K562 (cell line): ENCODE data around the gene KIF5A. TPM values are rescaled to one million over a fixed set of nuclear protein-coding genes. Genes with fewer than 3 reads are reported as not detected.
A peak's percentile ranks its signal among the peaks of the same experiment; 100 is the strongest.

ENCODE experiments used
- ATAC-seq: fragments of 200-7000 bp; cut with Tn5 transposase; 3 replicates; pipeline ENCODE4 v1.9.1; 2020; ENCODE audit warnings: moderate library complexity
- BruUV-seq: library from RNA; stranded (reverse); fragments of 400-500 nt; replicated peaks from 2 replicates; lab custom pipeline; 2021; lab: Mats Ljungman, UMichigan
- CTCF ChIA-PET: fragments of 300-600 bp; formaldehyde crosslinking; extraction: SDS; loops from one replicate; lab custom pipeline; 2021; ENCODE audit warnings: low intra/inter-chr PET ratio; lab: Yijun Ruan, JAX
- POLR2A ChIA-PET: fragments of 300-600, 350-650 bp; sonication (Branson Sonifier 250); formaldehyde crosslinking; extraction: SDS; loops from one replicate; lab custom pipeline; 2021; ENCODE audit warnings: antibody characterized with exemption, inconsistent platforms; lab: Yijun Ruan, JAX
- DNase-seq, 4 experiments: peaks; one replicate each; pipeline versions ENCODE4 v3.0.0 to v3.0.0-alpha.2; 2011 to 2018; ENCODE audit warnings: low spot score in 3 of 4, mixed read lengths in 3 of 4; ENCODE audit errors: extremely low read depth in 1 of 4
- FAIRE-seq: peaks from 2 replicates; lab custom pipeline; 2011; peaks lifted over from hg19 to GRCh38; lab: Jason Lieb, UNC
- H2AFZ ChIP-seq: 2 replicates; pipeline ENCODE4 v1.6.0; 2011; ENCODE audit warnings: low read depth, low read length, control low read depth, inconsistent platforms
- H3K27ac ChIP-seq: fragments of 200-600 bp; 3 replicates; pipeline ENCODE4 v1.8.0; 2011; ENCODE audit warnings: low read depth, mild to moderate bottlenecking, control low read depth, inconsistent platforms, low read length, moderate library complexity, mixed read lengths; ENCODE audit errors: extremely low read depth
- H3K27me3 ChIP-seq, 2 experiments: fragments of 300-600 bp in 1 of 2; 2 replicates in 1 of 2; 3 replicates in 1 of 2; pipeline versions ENCODE4 v1.6.0 to v1.8.0; 2011; ENCODE audit warnings: inconsistent platforms in 2 of 2, low read length in 2 of 2, mild to moderate bottlenecking in 1 of 2, mixed read lengths in 1 of 2, moderate library complexity in 1 of 2; ENCODE audit not compliant: control insufficient read depth in 2 of 2, insufficient read depth in 2 of 2
- H3K36me3 ChIP-seq: fragments of 300-600 bp; 3 replicates; pipeline ENCODE4 v1.8.0; 2011; ENCODE audit warnings: mild to moderate bottlenecking, low read length, inconsistent platforms; ENCODE audit not compliant: control insufficient read depth, insufficient read depth
- H3K4me1 ChIP-seq, 2 experiments: fragments of 200-600 bp in 1 of 2; replicated peaks in 1 of 2; 2 replicates in 1 of 2; 3 replicates in 1 of 2; pipeline versions ENCODE4 v1.5.1 to v1.8.0; 2011; ENCODE audit warnings: inconsistent platforms in 2 of 2, low read length in 2 of 2, mild to moderate bottlenecking in 1 of 2, mixed read lengths in 1 of 2, moderate library complexity in 1 of 2; ENCODE audit not compliant: control insufficient read depth in 2 of 2, insufficient read depth in 2 of 2
- H3K4me2 ChIP-seq: 2 replicates; pipeline ENCODE4 v1.6.1; 2011; ENCODE audit warnings: low read length, control low read depth, inconsistent platforms, mixed read lengths; ENCODE audit not compliant: insufficient read depth
- H3K4me3 ChIP-seq: fragments of 200-600 bp; sonication (generic), shearing (Covaris generic); 2 replicates; pipeline ENCODE4 v1.5.1; 2016; ENCODE audit warnings: control low read depth, inconsistent platforms
- H3K79me2 ChIP-seq: fragments of 200-600 bp; 3 replicates; pipeline ENCODE4 v1.8.0; 2011; ENCODE audit warnings: low read length, inconsistent platforms; ENCODE audit not compliant: control insufficient read depth, insufficient read depth
- H3K9ac ChIP-seq, 2 experiments: 2 replicates each; pipeline versions ENCODE4 v1.6.0 to v1.6.1; 2011; ENCODE audit warnings: low read depth in 2 of 2, low read length in 2 of 2, control low read depth in 1 of 2, inconsistent platforms in 1 of 2, mild to moderate bottlenecking in 1 of 2, mixed read lengths in 1 of 2; ENCODE audit not compliant: insufficient read depth in 1 of 2
- H3K9me1 ChIP-seq: one replicate; pipeline ENCODE4 v1.6.0; 2011; ENCODE audit warnings: inconsistent platforms, mild to moderate bottlenecking, low read length, moderate library complexity; ENCODE audit not compliant: control insufficient read depth, insufficient read depth
- H3K9me3 ChIP-seq: replicated peaks from 2 replicates; pipeline ENCODE4 v1.5.1; 2011; ENCODE audit warnings: low read depth, low read length, inconsistent platforms; ENCODE audit not compliant: control insufficient read depth, insufficient read depth
- H4K20me1 ChIP-seq: replicated peaks from 2 replicates; pipeline ENCODE4 v1.6.1; 2011; ENCODE audit warnings: low read length, inconsistent platforms, mixed read lengths; ENCODE audit not compliant: control insufficient read depth, insufficient read depth
- NFIX ChIP-seq: fragments of 250-450 bp; sonication (Bioruptor Pico); IDR thresholded peaks from 2 replicates; pipeline ENCODE4 v1.4.0; 2020; ENCODE audit warnings: low read depth, mild to moderate bottlenecking, moderate library complexity
- POLR2AphosphoS2 ChIP-seq: IDR thresholded peaks from 2 replicates; pipeline ENCODE4 v1.6.1; 2012; ENCODE audit warnings: low read length, improper control_type of control experiment
- POLR2AphosphoS5 ChIP-seq: IDR thresholded peaks from 2 replicates; pipeline ENCODE4 v1.6.1; 2011; ENCODE audit warnings: mild to moderate bottlenecking, low read depth, low read length, moderate library complexity; ENCODE audit not compliant: control insufficient read depth, insufficient read depth
- SMAD1 ChIP-seq: fragments of 150-350 bp; IDR thresholded peaks from 2 replicates; pipeline ENCODE4 v1.6.1; 2014; ENCODE audit warnings: low read length, low read depth; ENCODE audit not compliant: partially characterized antibody
- WGBS: fragments of 100-300 bp; shearing (Covaris generic); methylation state at CpG from one replicate; pipeline ENCODE4 v1.1.6; 2016; ENCODE audit warnings: low coverage, mixed read lengths; ENCODE audit not compliant: insufficient coverage; ENCODE audit errors: missing lambda C conversion rate; 5-methylcytosine and 5-hydroxymethylcytosine counted together
- in situ Hi-C: fragments of 300-500 bp; cut with MboI; formaldehyde crosslinking; loops from 4 replicates; pipeline ENCODE4 v1.15.0; 2018; ENCODE audit warnings: inconsistent platforms, mixed read lengths
- intact Hi-C: fragments of 100-400 bp; cut with micrococcal nuclease; formaldehyde crosslinking; loops from 2 replicates; pipeline ENCODE4 v1.14.2; 2022
- polyA plus RNA-seq, 8 experiments: library from polyadenylated mRNA; depleted of rRNA in 4 of 8; stranded (reverse) in 5 of 8; unstranded in 3 of 8; fragments of >200 nt; fragmentation: Nextera tagmentation in 2 of 8; fragmentation: Illumina TruSeq in 1 of 8; extraction: Ambion mirVana in 2 of 8; extraction: Trizol in 1 of 8; gene quantifications; 2 replicates each; pipeline versions ENCODE4 v1.2.1 to v1.2.3, GENCODE V29; 2011 to 2014; ENCODE audit warnings: inconsistent platforms in 1 of 8, missing spikeins in 1 of 8
- total RNA-seq, 7 experiments: library from RNA; depleted of rRNA in 6 of 7; stranded (reverse); fragments of >200 nt in 6 of 7; fragmentation: Illumina TruSeq in 2 of 7; extraction: Trizol in 2 of 7; gene quantifications; 2 replicates each; pipeline versions ENCODE4 v1.2.1 to v1.2.3, GENCODE V29; 2011 to 2021; ENCODE audit warnings: low replicate concordance in 1 of 7
- TF ChIP-seq, protein P1 (sequence below): IDR thresholded peaks from 2 replicates; pipeline ENCODE4 v1.6.1; 2011; ENCODE audit not compliant: insufficient read length; ENCODE audit errors: extremely low read depth

Gene KIF5A
- total and polyA plus RNA-seq, 9 of the 15 experiments (the other 6 are each of a cell fraction or from before 2014, with no cell fraction given): 3.4 to 17.7 (median 8.0) TPM

DNA sequence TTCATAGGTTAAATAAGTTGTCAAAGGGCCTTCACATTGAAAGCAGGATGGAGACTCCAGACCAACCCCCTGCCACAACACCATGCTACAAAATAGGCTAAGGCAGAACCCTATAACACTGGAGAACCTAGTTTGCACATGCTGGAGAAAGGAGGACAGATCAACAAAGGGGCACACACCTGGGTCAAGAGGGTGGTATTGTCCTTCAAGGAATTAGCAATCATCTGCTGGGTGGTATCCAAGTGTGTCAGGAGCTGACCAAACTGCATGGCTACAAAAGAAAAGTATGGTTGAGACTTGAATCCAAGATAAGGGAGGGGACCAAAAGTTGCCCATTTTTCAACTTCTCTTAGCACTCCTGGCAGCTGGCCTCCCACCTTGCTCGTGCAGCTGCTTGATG, 18.0 kb upstream of the KIF5A start:
- no peaks in the 10 kb centered on the region for H3K27me3 ChIP-seq
- FAIRE-seq (no peak), DNase-seq (no peak), ATAC-seq (no peak)
- H3K27ac ChIP-seq: no peak overlapping the region
- H3K9ac ChIP-seq: no peak overlapping the region
- H4K20me1 ChIP-seq: no peaks in the 10 kb centered on the region
- peaks cover 93% of the 10 kb centered on the region for H3K36me3 ChIP-seq
- BruUV-seq: no TSS peak
- TF ChIP-seq NFIX (CRISPR knock-in tag) (no peak), SMAD1 (no peak), POLR2AphosphoS5 (peak; percentile 27; the same call in 1 of the 2 replicates), POLR2AphosphoS2 (peak; percentile 73; the same call in 1 of the 2 replicates)
- TF ChIP-seq, protein P1, sequence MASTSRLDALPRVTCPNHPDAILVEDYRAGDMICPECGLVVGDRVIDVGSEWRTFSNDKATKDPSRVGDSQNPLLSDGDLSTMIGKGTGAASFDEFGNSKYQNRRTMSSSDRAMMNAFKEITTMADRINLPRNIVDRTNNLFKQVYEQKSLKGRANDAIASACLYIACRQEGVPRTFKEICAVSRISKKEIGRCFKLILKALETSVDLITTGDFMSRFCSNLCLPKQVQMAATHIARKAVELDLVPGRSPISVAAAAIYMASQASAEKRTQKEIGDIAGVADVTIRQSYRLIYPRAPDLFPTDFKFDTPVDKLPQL: no peak
- H3K9me1 ChIP-seq: no peaks in the 10 kb centered on the region
- POLR2A ChIA-PET: interaction anchor here (1.8 to 10.8 kb wide), 4 partner anchors 7 to 21 kb away, joined by 6 to 225 read pairs (median 18); partner anchors contain the start of gene DDIT3
- H3K4me3 ChIP-seq: no peak overlapping the region
- 75% methylated on average over 1 of the region's 1 CpG for WGBS
- in situ Hi-C loops: no loop called here
- no peaks in the 10 kb centered on the region for H3K79me2 ChIP-seq
- CTCF ChIA-PET: no interaction called here
- H3K4me2 ChIP-seq: no peak overlapping the region
- no peak overlapping the region for H2AFZ ChIP-seq
- peaks cover 0 to 2% of the 10 kb centered on the region in 2 experiments; a peak in 1 of 5 replicates for H3K4me1 ChIP-seq
- intact Hi-C loops: no loop called here
- no peaks in the 10 kb centered on the region for H3K9me3 ChIP-seq
